H1 (cell line): Measurements from ENCODE around the gene HYLS1.

Source experiments
- CTCF ChIP-seq, 3 experiments: IDR thresholded peaks; 1 replicate in 2 of 3; 2 replicates in 1 of 3; pipeline versions ENCODE4 v1.5.1 to v1.6.1; 2011; ENCODE audit warnings: low read length in 3 of 3, mild to moderate bottlenecking in 3 of 3, inconsistent platforms in 2 of 3, low read depth in 1 of 3, moderate library complexity in 1 of 3; ENCODE audit not compliant: insufficient read depth in 1 of 3; ENCODE audit errors: control extremely low read depth in 1 of 3
- KDM5A ChIP-seq: fragments of 200-600 bp; IDR thresholded peaks from 2 replicates; pipeline ENCODE4 v1.7.1; 2012; ENCODE audit warnings: mild to moderate bottlenecking, low read length, inconsistent platforms, mixed read lengths
- TBP ChIP-seq: IDR thresholded peaks from 2 replicates; pipeline ENCODE4 v1.6.1; 2011; ENCODE audit warnings: low read depth, low read length, improper control_type of control experiment

- no peak for TF ChIP-seq KDM5A
- TF ChIP-seq CTCF (IDR thresholded peaks at IDR 0.05; ENCODE audit: control extremely low read depth in 1 of 3, insufficient read depth in 1 of 3, low read depth in 1 of 3, low read length in 3 of 3): no peak
- no peak for TF ChIP-seq TBP
These were observed 51.6 kb downstream of the HYLS1 start for GRCh38 chr11:125939081-125939521.
